Astrocyte (in vitro differentiated cells and primary cell): ENCODE measurements around the gene MOV10L1. TPM values are rescaled to one million over a fixed set of nuclear protein-coding genes. Genes with fewer than 3 reads are reported as not detected.
A peak's percentile ranks its signal among the peaks of the same experiment; 100 is the strongest.

ENCODE experiments used
- DNase-seq: peaks from one replicate; pipeline ENCODE4 v3.0.0-alpha.2; 2010; ENCODE audit warnings: low read depth
- FAIRE-seq: peaks from 2 replicates; lab custom pipeline; 2011; peaks lifted over from hg19 to GRCh38; lab: Jason Lieb, UNC
- H2AFZ ChIP-seq: 2 replicates; pipeline ENCODE4 v1.6.0; 2012; ENCODE audit warnings: low read depth, low read length, inconsistent platforms
- H3K27ac ChIP-seq: 2 replicates; pipeline ENCODE4 v1.5.1; 2011; ENCODE audit warnings: low read depth, low read length, inconsistent platforms
- H3K27me3 ChIP-seq: 2 replicates; pipeline ENCODE4 v1.6.0; 2011; ENCODE audit warnings: low read length, inconsistent platforms; ENCODE audit not compliant: insufficient read depth
- H3K36me3 ChIP-seq: 2 replicates; pipeline ENCODE4 v1.5.1; 2011; ENCODE audit warnings: low read length, inconsistent platforms; ENCODE audit not compliant: insufficient read depth
- H3K4me1 ChIP-seq: 2 replicates; pipeline ENCODE4 v1.5.1; 2011; ENCODE audit warnings: low read length, inconsistent platforms; ENCODE audit not compliant: insufficient read depth
- H3K4me2 ChIP-seq: 2 replicates; pipeline ENCODE4 v1.6.0; 2012; ENCODE audit warnings: low read length, inconsistent platforms
- H3K4me3 ChIP-seq: 2 replicates; pipeline ENCODE4 v1.5.1; 2011; ENCODE audit warnings: low read depth, mild to moderate bottlenecking, low read length, inconsistent platforms; ENCODE audit not compliant: insufficient read depth
- H3K79me2 ChIP-seq: 2 replicates; pipeline ENCODE4 v1.6.0; 2012; ENCODE audit warnings: mild to moderate bottlenecking, low read length, inconsistent platforms; ENCODE audit not compliant: insufficient read depth
- H3K9ac ChIP-seq: 2 replicates; pipeline ENCODE4 v1.6.0; 2012; ENCODE audit warnings: mild to moderate bottlenecking, low read length, inconsistent platforms
- H3K9me3 ChIP-seq: 2 replicates; pipeline ENCODE4 v1.5.1; 2012; ENCODE audit warnings: low read depth, mild to moderate bottlenecking, low read length, inconsistent platforms; ENCODE audit not compliant: insufficient read depth
- H4K20me1 ChIP-seq: 2 replicates; pipeline ENCODE4 v1.6.0; 2012; ENCODE audit warnings: low read length, inconsistent platforms; ENCODE audit not compliant: insufficient read depth
- H3K27ac Mint-ChIP-seq: one replicate; pipeline ENCODE4 v1.8.0; 2021; ENCODE audit warnings: mild to moderate bottlenecking, mixed read lengths; ENCODE audit not compliant: unreplicated experiment
- H3K27me3 Mint-ChIP-seq: one replicate; pipeline ENCODE4 v1.8.0; 2021; ENCODE audit warnings: low read depth, mixed read lengths; ENCODE audit not compliant: unreplicated experiment
- H3K36me3 Mint-ChIP-seq: one replicate; pipeline ENCODE4 v1.8.0; 2021; ENCODE audit warnings: low read depth, mixed read lengths; ENCODE audit not compliant: unreplicated experiment
- H3K4me1 Mint-ChIP-seq: one replicate; pipeline ENCODE4 v1.8.0; 2021; ENCODE audit warnings: low read depth, mixed read lengths; ENCODE audit not compliant: unreplicated experiment
- H3K4me3 Mint-ChIP-seq: one replicate; pipeline ENCODE4 v1.8.0; 2021; ENCODE audit warnings: mild to moderate bottlenecking, moderate library complexity, mixed read lengths; ENCODE audit not compliant: unreplicated experiment
- H3K9me3 Mint-ChIP-seq: one replicate; pipeline ENCODE4 v1.8.0; 2021; ENCODE audit warnings: mild to moderate bottlenecking, mixed read lengths; ENCODE audit not compliant: unreplicated experiment
- CTCF ChIP-seq: IDR thresholded peaks from 2 replicates; pipeline ENCODE4 v1.5.1; 2011; ENCODE audit warnings: low read depth, mild to moderate bottlenecking, inconsistent platforms, low read length, moderate library complexity; ENCODE audit not compliant: insufficient read depth
- EZH2 ChIP-seq: IDR thresholded peaks from 2 replicates; pipeline ENCODE4 v1.6.1; 2012; ENCODE audit warnings: mild to moderate bottlenecking, low read length, inconsistent platforms; ENCODE audit not compliant: insufficient read depth
- total RNA-seq: library from RNA; stranded (reverse); gene quantifications from 2 replicates; pipeline ENCODE4 v1.2.1, GENCODE V29; 2021

The MOV10L1 gene
- total RNA-seq, 1 donor from 2014 or later = 0.61 TPM

DNA sequence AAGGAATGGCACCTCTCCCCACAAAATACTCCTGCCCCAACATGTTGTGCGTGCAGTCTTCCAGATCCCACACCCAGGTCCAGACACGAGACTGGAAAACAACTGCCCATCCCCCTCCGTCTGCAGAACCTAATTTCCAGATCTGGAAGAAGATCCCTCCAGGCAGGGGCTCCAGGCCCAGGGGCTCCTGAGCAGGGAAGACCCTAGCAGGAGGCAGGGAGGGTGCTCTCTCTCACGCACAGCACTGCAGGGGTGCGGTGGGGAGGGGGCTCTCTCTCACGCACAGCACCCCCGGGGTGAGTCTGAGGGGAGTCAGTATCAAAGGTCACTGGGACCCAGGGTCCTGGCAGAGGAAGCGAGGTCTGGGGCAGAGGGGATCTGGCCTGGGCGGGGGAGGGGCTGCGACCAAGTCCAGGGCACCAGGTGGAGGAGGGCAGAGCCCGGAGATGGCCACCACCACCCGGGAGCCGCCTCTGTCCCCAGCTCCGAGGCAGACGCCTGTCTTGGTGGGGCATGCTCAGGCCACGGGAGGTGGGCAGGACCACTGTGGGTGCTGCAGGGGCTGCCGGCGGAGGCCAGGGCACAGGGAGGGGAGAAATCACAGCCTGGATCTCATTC, 6.2 kb upstream of the MOV10L1 start:
- H3K9me3 Mint-ChIP-seq = peaks cover 10% of the 10 kb centered on the region
- H3K27ac Mint-ChIP-seq = no peak overlapping the region
- H3K4me1 Mint-ChIP-seq = peaks cover 7% of the 10 kb centered on the region
- Histone ChIP-seq H3K27me3 (peaks cover 2% of the 10 kb centered on the region), H3K4me3 (no peak overlapping the region), H3K27ac (no peak overlapping the region), H4K20me1 (no peaks in the 10 kb centered on the region), H3K36me3 (no peaks in the 10 kb centered on the region), H3K9me3 (no peaks in the 10 kb centered on the region), H3K4me1 (peaks cover 4% of the 10 kb centered on the region), H3K4me2 (peak overlapping the region; percentile 39), H3K9ac (no peak overlapping the region), H2AFZ (no peak overlapping the region), H3K79me2 (no peaks in the 10 kb centered on the region)
- no peak overlapping the region for H3K4me3 Mint-ChIP-seq
- H3K27me3 Mint-ChIP-seq = peaks cover 15% of the 10 kb centered on the region
- DNase-seq (no peak), FAIRE-seq (no peak)
- TF ChIP-seq CTCF (no peak), EZH2 (no peak)
- H3K36me3 Mint-ChIP-seq = no peaks in the 10 kb centered on the region

DNA sequence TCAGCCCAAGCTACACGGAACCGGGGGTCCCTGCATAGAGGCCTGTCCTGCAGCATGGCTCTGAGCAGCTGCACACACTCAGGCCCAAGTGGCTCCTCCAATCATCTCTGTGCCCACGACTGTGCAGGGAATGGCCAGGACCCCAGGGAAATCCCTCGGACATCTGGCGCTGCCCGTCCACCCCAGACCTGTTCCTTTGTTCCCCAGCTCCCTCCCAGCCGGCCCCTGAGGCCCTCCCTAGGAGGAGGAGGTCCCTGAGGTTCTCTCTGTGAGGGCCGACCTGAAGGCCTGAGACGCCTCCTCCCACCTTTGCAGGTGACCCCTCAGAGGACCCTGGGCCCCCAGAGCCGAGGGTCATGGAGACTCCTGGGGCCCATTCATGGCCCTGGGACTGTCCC, 5.7 kb upstream of the MOV10L1 start:
- Histone ChIP-seq H4K20me1 (no peaks in the 10 kb centered on the region), H3K36me3 (no peaks in the 10 kb centered on the region), H3K27ac (no peak overlapping the region), H3K4me1 (peaks cover 4% of the 10 kb centered on the region), H3K27me3 (peaks cover 2% of the 10 kb centered on the region), H3K79me2 (no peaks in the 10 kb centered on the region), H3K9me3 (no peaks in the 10 kb centered on the region), H3K4me2 (peak overlapping the region; percentile 39), H3K4me3 (no peak overlapping the region), H2AFZ (no peak overlapping the region), H3K9ac (no peak overlapping the region)
- no peak for TF ChIP-seq EZH2
- no peak for TF ChIP-seq CTCF
- peaks cover 10% of the 10 kb centered on the region for H3K9me3 Mint-ChIP-seq
- H3K36me3 Mint-ChIP-seq = no peaks in the 10 kb centered on the region
- no peak overlapping the region for H3K4me3 Mint-ChIP-seq
- H3K27ac Mint-ChIP-seq = no peak overlapping the region
- DNase-seq (no peak), FAIRE-seq (no peak)
- H3K27me3 Mint-ChIP-seq = peaks cover 15% of the 10 kb centered on the region
- peaks cover 7% of the 10 kb centered on the region for H3K4me1 Mint-ChIP-seq

DNA sequence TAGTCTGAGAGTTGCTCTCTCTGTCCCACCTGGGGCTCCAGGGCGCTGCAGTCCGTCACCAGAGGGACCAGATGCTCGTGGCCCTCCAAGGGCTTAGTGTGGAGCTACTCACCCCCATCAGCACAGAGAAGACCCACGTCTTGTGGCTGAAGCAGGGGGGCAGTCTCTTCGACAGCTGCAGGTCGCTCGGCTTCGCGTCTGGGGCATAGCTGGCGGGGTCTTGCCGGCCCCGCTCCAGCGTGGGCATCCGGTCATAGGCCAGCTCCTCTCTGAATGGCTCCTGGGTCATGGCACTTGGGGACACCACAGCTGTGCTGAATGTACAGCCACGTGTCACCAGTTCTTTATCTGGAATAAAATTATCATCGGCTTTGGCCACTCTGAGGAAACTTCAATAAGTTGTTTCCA, 5.2 kb upstream of the MOV10L1 start:
- Histone ChIP-seq H2AFZ (no peak overlapping the region), H3K27me3 (peaks cover 2% of the 10 kb centered on the region), H3K4me2 (no peak overlapping the region), H3K79me2 (no peaks in the 10 kb centered on the region), H4K20me1 (no peaks in the 10 kb centered on the region), H3K4me3 (peak overlapping the region; percentile 21), H3K9me3 (no peaks in the 10 kb centered on the region), H3K27ac (no peak overlapping the region), H3K9ac (no peak overlapping the region), H3K36me3 (no peaks in the 10 kb centered on the region), H3K4me1 (peaks cover 4% of the 10 kb centered on the region)
- DNase-seq (no peak), FAIRE-seq (no peak)
- Mint-ChIP-seq H3K9me3 (peaks cover 10% of the 10 kb centered on the region), H3K36me3 (no peaks in the 10 kb centered on the region), H3K27me3 (peaks cover 15% of the 10 kb centered on the region), H3K4me1 (peaks cover 7% of the 10 kb centered on the region), H3K4me3 (no peak overlapping the region), H3K27ac (no peak overlapping the region)
- TF ChIP-seq EZH2 = no peak
- TF ChIP-seq CTCF = no peak
